Measurements from ENCODE around the gene USP48.
"Not testable (repeated sequence)": the region's sequence is repeated elsewhere in the genome, so short reads cannot be mapped to it uniquely, and the experiment has no call there.

The USP48 gene

GRCh38 chr1:21687081-21687529 lies 95.8 kb downstream of the USP48 start:
- no peak for FAIRE-seq

GRCh38 chr1:21685946-21686678 lies 96.8 kb downstream of the USP48 start:
- FAIRE-seq = no peak

GRCh38 chr1:21681426-21681825 lies 101.5 kb downstream of the USP48 start:
- no peak for FAIRE-seq

- no peak for FAIRE-seq
Observed at GRCh38 chr1:21680918-21681317, 102.0 kb downstream of the USP48 start.

- FAIRE-seq = no peak
Observed at GRCh38 chr1:21680381-21680780, 102.6 kb downstream of the USP48 start.

GRCh38 chr1:21677168-21677567 lies 105.8 kb downstream of the USP48 start:
- FAIRE-seq = no peak

- FAIRE-seq = no peak
Observed at GRCh38 chr1:21674957-21675356, 108.0 kb downstream of the USP48 start.

GRCh38 chr1:21673853-21674252 lies 109.1 kb downstream of the USP48 start:
- FAIRE-seq = not testable (repeated sequence)

GRCh38 chr1:21673277-21673780 lies 109.6 kb downstream of the USP48 start:
- no peak for FAIRE-seq

GRCh38 chr1:21672478-21673276 lies 110.3 kb downstream of the USP48 start:
- no peak for FAIRE-seq

GRCh38 chr1:21671915-21672314 lies 111.0 kb downstream of the USP48 start:
- no peak for FAIRE-seq

GRCh38 chr1:21670956-21671902 lies 111.7 kb downstream of the USP48 start:
- FAIRE-seq = no peak

GRCh38 chr1:21670059-21670881 lies 112.7 kb downstream of the USP48 start:
- no peak for FAIRE-seq

- no peak for FAIRE-seq
Observed at GRCh38 chr1:21669258-21670058, 113.5 kb downstream of the USP48 start, which contains the start of gene RAP1GAP. Gene RAP1GAP (minus strand): TSS chr1:21669357. CDS start chr1:21620032, 49,325 bp downstream.

GRCh38 chr1:21668951-21669257 lies 114.0 kb downstream of the USP48 start:
- FAIRE-seq = no peak

GRCh38 chr1:21668232-21668950 lies 114.6 kb downstream of the USP48 start:
- FAIRE-seq = no peak

- no peak for FAIRE-seq
Observed at GRCh38 chr1:21667348-21668231, 115.4 kb downstream of the USP48 start.

GRCh38 chr1:21666576-21667320 lies 116.2 kb downstream of the USP48 start:
- FAIRE-seq = no peak

All from islet of Langerhans (tissue), 1 donor.